ENCODE measurements around the gene CNIH3.
A peak's percentile ranks its signal among the peaks of the same experiment; 100 is the strongest.

Gene CNIH3

DNA sequence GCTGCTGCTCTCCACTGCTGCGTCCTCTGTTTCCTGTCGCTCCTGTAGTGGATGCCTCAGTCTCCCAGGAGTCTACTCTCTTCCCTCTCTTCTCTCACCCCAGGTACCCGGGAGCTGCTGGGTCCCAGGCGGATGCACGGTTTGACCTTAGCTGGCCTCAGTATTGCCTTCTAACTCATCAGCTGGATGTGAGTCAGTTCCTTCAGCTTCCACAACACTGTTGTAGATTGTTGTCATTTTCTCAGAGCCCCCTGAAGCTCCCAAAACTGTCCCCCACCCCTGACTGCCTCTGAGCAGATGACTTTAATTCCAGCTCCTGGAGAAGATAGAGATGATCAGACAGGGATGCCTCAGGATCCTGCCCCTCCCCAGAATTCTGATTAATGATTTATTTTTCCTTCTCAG lies 7.2 kb downstream of the CNIH3 start:
- no peak for DNase-seq (ENCODE audit: low spot score)
- TF ChIP-seq, protein P1, sequence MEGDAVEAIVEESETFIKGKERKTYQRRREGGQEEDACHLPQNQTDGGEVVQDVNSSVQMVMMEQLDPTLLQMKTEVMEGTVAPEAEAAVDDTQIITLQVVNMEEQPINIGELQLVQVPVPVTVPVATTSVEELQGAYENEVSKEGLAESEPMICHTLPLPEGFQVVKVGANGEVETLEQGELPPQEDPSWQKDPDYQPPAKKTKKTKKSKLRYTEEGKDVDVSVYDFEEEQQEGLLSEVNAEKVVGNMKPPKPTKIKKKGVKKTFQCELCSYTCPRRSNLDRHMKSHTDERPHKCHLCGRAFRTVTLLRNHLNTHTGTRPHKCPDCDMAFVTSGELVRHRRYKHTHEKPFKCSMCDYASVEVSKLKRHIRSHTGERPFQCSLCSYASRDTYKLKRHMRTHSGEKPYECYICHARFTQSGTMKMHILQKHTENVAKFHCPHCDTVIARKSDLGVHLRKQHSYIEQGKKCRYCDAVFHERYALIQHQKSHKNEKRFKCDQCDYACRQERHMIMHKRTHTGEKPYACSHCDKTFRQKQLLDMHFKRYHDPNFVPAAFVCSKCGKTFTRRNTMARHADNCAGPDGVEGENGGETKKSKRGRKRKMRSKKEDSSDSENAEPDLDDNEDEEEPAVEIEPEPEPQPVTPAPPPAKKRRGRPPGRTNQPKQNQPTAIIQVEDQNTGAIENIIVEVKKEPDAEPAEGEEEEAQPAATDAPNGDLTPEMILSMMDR (IDR thresholded peaks at IDR 0.05; ENCODE audit: extremely low read depth, missing control alignments): no peak

DNA sequence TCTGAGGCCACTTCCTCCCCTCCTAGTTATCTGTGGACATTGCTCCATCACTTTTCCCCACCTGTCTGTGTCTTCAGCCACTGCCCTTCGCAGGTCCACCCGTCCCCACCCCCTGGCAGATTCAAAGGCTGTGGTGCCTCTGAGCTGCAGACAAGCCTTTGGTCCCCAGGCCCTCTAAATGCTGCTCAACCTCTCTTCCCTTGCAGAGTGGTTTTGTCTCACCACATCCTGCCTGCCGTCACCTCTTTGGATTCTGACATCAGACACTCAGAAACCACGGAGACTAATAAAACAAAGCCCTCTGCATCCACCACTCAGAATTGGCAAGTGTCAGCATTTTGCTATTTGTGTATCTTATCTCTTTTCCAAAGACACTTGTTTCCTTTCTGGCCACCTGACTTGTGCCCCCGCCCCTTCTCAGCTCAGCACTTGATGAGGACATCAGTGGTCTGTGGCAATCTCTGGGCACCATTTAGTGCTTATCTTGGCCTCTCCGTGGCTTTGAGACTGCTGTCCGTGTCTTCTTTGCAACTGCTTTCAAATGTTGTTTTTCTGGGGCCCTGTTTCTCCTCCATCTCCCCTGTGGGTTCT lies 7.7 kb downstream of the CNIH3 start:
- TF ChIP-seq, protein P1 (IDR thresholded peaks at IDR 0.05; ENCODE audit: extremely low read depth, missing control alignments): no peak
- peak; percentile 72 for DNase-seq (ENCODE audit: low spot score)

GRCh38 chr1:224624432-224624831 lies 8.3 kb downstream of the CNIH3 start:
- TF ChIP-seq, protein P1 (IDR thresholded peaks at IDR 0.05; ENCODE audit: extremely low read depth, missing control alignments): no peak
- DNase-seq (ENCODE audit: low spot score): no peak

DNA sequence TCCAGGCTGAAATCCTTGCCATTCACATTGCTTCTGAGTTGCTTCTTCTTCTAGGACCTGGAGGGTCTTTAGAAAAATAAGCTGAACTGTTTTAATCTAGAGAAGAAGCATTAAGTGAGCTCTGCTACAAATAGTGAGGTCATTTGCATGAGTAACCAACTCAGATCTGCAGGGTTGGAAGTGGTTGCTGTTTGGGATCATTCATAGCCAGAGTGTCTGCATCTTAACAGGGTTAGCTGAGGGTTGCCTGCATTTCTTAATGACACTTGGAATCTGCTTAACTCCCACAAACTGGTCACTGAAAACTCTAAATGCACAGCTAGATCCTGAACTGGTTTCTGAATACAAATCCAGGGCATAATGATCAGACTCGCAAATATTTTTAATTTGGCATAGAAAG lies 9.9 kb downstream of the CNIH3 start:
- TF ChIP-seq, protein P1 (IDR thresholded peaks at IDR 0.05; ENCODE audit: extremely low read depth, missing control alignments): no peak
- no peak for DNase-seq (ENCODE audit: low spot score)

GRCh38 chr1:224629965-224630364 lies 13.8 kb downstream of the CNIH3 start:
- no peak for DNase-seq (ENCODE audit: low spot score)
- TF ChIP-seq, protein P1 (IDR thresholded peaks at IDR 0.05; ENCODE audit: extremely low read depth, missing control alignments): no peak

DNA sequence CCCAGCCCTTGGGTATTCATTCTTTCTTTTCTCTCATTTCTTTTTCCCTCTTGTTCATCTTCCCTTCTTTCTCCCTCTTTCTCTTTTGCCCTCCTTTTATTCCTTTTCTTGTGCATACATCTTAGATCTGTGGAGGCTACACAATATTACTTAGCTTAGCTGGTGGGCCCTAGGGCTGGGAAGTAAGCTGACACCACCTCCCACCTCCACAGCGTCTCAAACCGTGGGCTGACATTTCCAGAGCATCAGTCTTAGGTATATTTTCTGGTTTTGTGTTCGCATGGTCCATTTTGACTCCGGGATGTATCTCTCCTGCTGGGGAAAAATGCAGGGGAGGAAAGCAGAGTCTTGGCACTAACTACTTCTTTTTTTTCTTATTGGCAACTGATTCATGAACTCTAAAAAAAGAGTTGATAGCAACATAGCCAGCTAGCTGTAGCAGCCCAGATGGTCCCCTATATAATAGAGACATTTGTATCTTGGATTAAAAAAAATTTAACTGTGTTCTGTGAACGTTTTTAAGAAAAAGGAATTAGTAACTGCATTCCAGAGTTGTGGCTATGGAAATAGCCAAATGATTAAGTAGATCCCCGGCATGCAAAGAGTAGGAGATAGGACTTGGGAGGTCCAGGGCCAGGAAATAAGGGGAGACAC lies 15.5 kb downstream of the CNIH3 start:
- TF ChIP-seq, protein P1 (IDR thresholded peaks at IDR 0.05; ENCODE audit: extremely low read depth, missing control alignments): no peak
- DNase-seq (ENCODE audit: low spot score): no peak

DNA sequence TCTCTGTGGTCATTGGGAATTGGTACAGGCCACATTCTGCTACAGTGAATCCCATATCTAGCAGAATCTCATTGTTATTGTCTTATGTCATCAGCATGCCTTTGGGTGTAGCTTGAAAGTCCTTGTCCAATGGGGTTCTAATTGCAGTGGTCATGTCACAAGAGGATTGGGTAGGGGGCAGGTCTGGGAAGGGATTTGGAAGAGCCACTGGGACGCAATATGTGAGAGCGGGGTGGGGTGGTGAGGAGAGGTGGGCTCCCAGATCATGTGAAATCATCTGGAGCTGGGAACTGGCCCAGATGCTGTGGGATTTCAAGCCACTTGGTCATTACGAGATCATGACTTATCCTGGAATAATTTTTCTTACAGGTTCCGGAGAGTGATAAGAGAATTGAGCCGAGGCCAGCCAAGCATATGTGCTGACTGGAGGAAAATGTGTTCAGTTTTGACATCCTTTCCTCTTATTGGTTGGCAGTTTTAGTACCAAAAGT lies 16.3 kb downstream of the CNIH3 start:
- DNase-seq (ENCODE audit: low spot score): no peak
- TF ChIP-seq, protein P1 (IDR thresholded peaks at IDR 0.05; ENCODE audit: extremely low read depth, missing control alignments): no peak

Data from GM20000 (cell line).